H9 (cell line): ENCODE results near the gene PLA2R1. TPM values are rescaled to one million over a fixed set of nuclear protein-coding genes. Genes with fewer than 3 reads are reported as not detected.

Source experiments
- DNase-seq: peaks from one replicate; pipeline ENCODE4 v3.0.0-alpha.2; 2017
- H2AFZ ChIP-seq: one replicate; pipeline ENCODE4 v1.6.1; 2013; ENCODE audit warnings: mild to moderate bottlenecking, low read length, control low read depth, moderate library complexity
- H2AK5ac ChIP-seq: 2 replicates; pipeline ENCODE4 v1.6.1; 2013; ENCODE audit warnings: low read length, control low read depth, mixed read lengths; ENCODE audit not compliant: insufficient read length
- H2BK120ac ChIP-seq: one replicate; pipeline ENCODE4 v1.6.1; 2013; ENCODE audit warnings: low read depth, mild to moderate bottlenecking, low read length, control low read depth, inconsistent platforms; ENCODE audit not compliant: poor library complexity, severe bottlenecking
- H2BK12ac ChIP-seq: 2 replicates; pipeline ENCODE4 v1.6.1; 2013; ENCODE audit warnings: low read length, control low read depth, mixed read lengths, low read depth; ENCODE audit not compliant: insufficient read length
- H2BK15ac ChIP-seq: 2 replicates; pipeline ENCODE4 v1.6.1; 2013; ENCODE audit warnings: low read depth, low read length, control low read depth
- H2BK20ac ChIP-seq: one replicate; pipeline ENCODE4 v1.6.1; 2013; ENCODE audit warnings: low read depth, mild to moderate bottlenecking, low read length, control low read depth, inconsistent platforms; ENCODE audit not compliant: poor library complexity, severe bottlenecking
- H2BK5ac ChIP-seq: 2 replicates; pipeline ENCODE4 v1.6.1; 2013; ENCODE audit warnings: low read length, control low read depth, mixed read lengths; ENCODE audit not compliant: insufficient read length
- H3K14ac ChIP-seq: 2 replicates; pipeline ENCODE4 v1.6.1; 2013; ENCODE audit warnings: low read length, control low read depth; ENCODE audit not compliant: insufficient read depth
- H3K18ac ChIP-seq: 2 replicates; pipeline ENCODE4 v1.6.1; 2013; ENCODE audit warnings: low read depth, mild to moderate bottlenecking, mixed read lengths, low read length, control low read depth; ENCODE audit not compliant: insufficient read length
- H3K23ac ChIP-seq: 2 replicates; pipeline ENCODE4 v1.6.1; 2013; ENCODE audit warnings: low read length, control low read depth, mixed read lengths, low read depth; ENCODE audit not compliant: insufficient read length
- H3K23me2 ChIP-seq: 2 replicates; pipeline ENCODE4 v1.6.1; 2013; ENCODE audit warnings: low read depth, mild to moderate bottlenecking, mixed read lengths, low read length, control low read depth; ENCODE audit not compliant: insufficient read length, poor library complexity, severe bottlenecking
- H3K27ac ChIP-seq: 2 replicates; pipeline ENCODE4 v1.5.1; 2013; ENCODE audit warnings: low read length, control low read depth, mixed read lengths, low read depth; ENCODE audit not compliant: insufficient read length
- H3K27me3 ChIP-seq: 2 replicates; pipeline ENCODE4 v1.6.1; 2013; ENCODE audit warnings: low read length, control low read depth, inconsistent platforms; ENCODE audit not compliant: insufficient read depth
- H3K4ac ChIP-seq: 2 replicates; pipeline ENCODE4 v1.6.1; 2013; ENCODE audit warnings: low read depth, mild to moderate bottlenecking, control low read depth, inconsistent platforms, low read length, moderate library complexity
- H3K4me1 ChIP-seq: 2 replicates; pipeline ENCODE4 v1.6.1; 2013; ENCODE audit warnings: low read length, control low read depth, inconsistent platforms; ENCODE audit not compliant: insufficient read depth
- H3K4me2 ChIP-seq: 2 replicates; pipeline ENCODE4 v1.6.1; 2013; ENCODE audit warnings: low read length, control low read depth, mixed read lengths; ENCODE audit not compliant: insufficient read length, insufficient read depth
- H3K56ac ChIP-seq: 2 replicates; pipeline ENCODE4 v1.6.1; 2013; ENCODE audit warnings: low read depth, mild to moderate bottlenecking, mixed read lengths, low read length, control low read depth; ENCODE audit not compliant: insufficient read length
- H3K79me1 ChIP-seq: 2 replicates; pipeline ENCODE4 v1.6.1; 2013; ENCODE audit warnings: low read depth, mild to moderate bottlenecking, moderate library complexity, low read length, control low read depth, inconsistent platforms; ENCODE audit not compliant: insufficient read depth, poor library complexity, severe bottlenecking
- H3K79me2 ChIP-seq: 2 replicates; pipeline ENCODE4 v1.6.1; 2013; ENCODE audit warnings: low read length, control low read depth, inconsistent platforms; ENCODE audit not compliant: insufficient read depth
- H3K9ac ChIP-seq: 2 replicates; pipeline ENCODE4 v1.6.1; 2013; ENCODE audit warnings: low read length, control low read depth, mixed read lengths; ENCODE audit not compliant: insufficient read length; ENCODE audit errors: extremely low read depth
- H3K9me3 ChIP-seq: one replicate; pipeline ENCODE4 v1.6.1; 2013; ENCODE audit warnings: low read depth, low read length, inconsistent platforms; ENCODE audit not compliant: control insufficient read depth
- H3T11ph ChIP-seq: one replicate; pipeline ENCODE4 v1.6.1; 2013; ENCODE audit warnings: mild to moderate bottlenecking, low read length, control low read depth, inconsistent platforms
- H4K20me1 ChIP-seq: one replicate; pipeline ENCODE4 v1.6.1; 2013; ENCODE audit not compliant: control insufficient read depth, insufficient read length, insufficient read depth
- H4K5ac ChIP-seq: 2 replicates; pipeline ENCODE4 v1.6.1; 2013; ENCODE audit warnings: low read depth, mild to moderate bottlenecking, mixed read lengths, low read length, control low read depth; ENCODE audit not compliant: insufficient read length
- H4K8ac ChIP-seq: replicated peaks from 2 replicates; pipeline ENCODE4 v1.6.1; 2013; ENCODE audit warnings: low read length, control low read depth, mixed read lengths, low read depth; ENCODE audit not compliant: insufficient read length
- H4K91ac ChIP-seq: 2 replicates; pipeline ENCODE4 v1.6.1; 2013; ENCODE audit warnings: low read depth, mild to moderate bottlenecking, moderate library complexity, mixed read lengths, low read length, control low read depth; ENCODE audit not compliant: insufficient read length
- H3K27ac Mint-ChIP-seq, 3 experiments: 2 replicates in 2 of 3; 3 replicates in 1 of 3; pipeline ENCODE4 v1.8.0; 2020 to 2021; ENCODE audit warnings: mixed read lengths in 3 of 3, mild to moderate bottlenecking in 1 of 3, moderate library complexity in 1 of 3
- H3K27me3 Mint-ChIP-seq: 2 replicates; pipeline ENCODE4 v1.8.0; 2021; ENCODE audit warnings: low read depth, mild to moderate bottlenecking, moderate library complexity, mixed read lengths
- H3K36me3 Mint-ChIP-seq, 3 experiments: 2 replicates in 2 of 3; 3 replicates in 1 of 3; pipeline ENCODE4 v1.8.0; 2020 to 2021; ENCODE audit warnings: low read depth in 3 of 3, mixed read lengths in 3 of 3; ENCODE audit not compliant: insufficient read depth in 1 of 3
- H3K4me1 Mint-ChIP-seq, 2 experiments: 2 replicates each; pipeline ENCODE4 v1.8.0; 2020; ENCODE audit warnings: mixed read lengths in 2 of 2
- H3K4me3 Mint-ChIP-seq, 2 experiments: 2 replicates in 1 of 2; 3 replicates in 1 of 2; pipeline ENCODE4 v1.8.0; 2020 to 2021; ENCODE audit warnings: mild to moderate bottlenecking in 2 of 2, mixed read lengths in 2 of 2, moderate library complexity in 1 of 2
- H3K9me3 Mint-ChIP-seq, 2 experiments: 2 replicates in 1 of 2; 3 replicates in 1 of 2; pipeline ENCODE4 v1.8.0; 2020; ENCODE audit warnings: mild to moderate bottlenecking in 2 of 2, mixed read lengths in 2 of 2, moderate library complexity in 1 of 2
- CTCF ChIP-seq: fragments of 200-600 bp; sonication (generic); conservative IDR thresholded peaks from 3 replicates; pipeline ENCODE4 v1.8.0; 2021; ENCODE audit warnings: antibody characterized with exemption, mild to moderate bottlenecking
- WGBS: extraction: QIAGEN DNeasy Blood & Tissue Kit; methylation state at CpG from one replicate; pipeline ENCODE4 v1.1.7; 2013; ENCODE audit warnings: missing lambda C conversion rate, low lambda C conversion rate, mixed read lengths; ENCODE audit not compliant: insufficient read length; ENCODE audit errors: extremely low coverage; 5-methylcytosine and 5-hydroxymethylcytosine counted together
- total RNA-seq: library from RNA; stranded (reverse); gene quantifications from 2 replicates; pipeline ENCODE4 v1.2.1, GENCODE V29; 2021

PLA2R1 gene
- total RNA-seq, 1 experiment from 2014 or later, result 0.83 TPM

- Histone ChIP-seq H3K27me3 (no peaks in the 10 kb centered on the region), H3K9ac (no peak overlapping the region), H3K27ac (no peak overlapping the region), H4K91ac (no peak overlapping the region), H3K18ac (no peak overlapping the region), H4K5ac (no peak overlapping the region), H3K79me2 (no peaks in the 10 kb centered on the region), H4K20me1 (no peaks in the 10 kb centered on the region), H3K23me2 (no peaks in the 10 kb centered on the region), H3K9me3 (no peaks in the 10 kb centered on the region), H2AFZ (no peak overlapping the region), H3K4ac (no peak overlapping the region), H3K56ac (no peak overlapping the region), H2BK12ac (no peak overlapping the region), H3K79me1 (no peaks in the 10 kb centered on the region), H4K8ac (no peak overlapping the region), H2AK5ac (no peak overlapping the region), H2BK120ac (no peak overlapping the region), H3K4me1 (no peaks in the 10 kb centered on the region), H3T11ph (no peak overlapping the region), H3K4me2 (no peak overlapping the region), H3K23ac (no peak overlapping the region), H2BK20ac (no peak overlapping the region), H2BK15ac (no peak overlapping the region), H2BK5ac (no peak overlapping the region), H3K14ac (no peak overlapping the region)
- DNase-seq, result no peak
- Mint-ChIP-seq H3K27me3 (no peaks in the 10 kb centered on the region), H3K4me3 (no peak overlapping the region), H3K4me1 (peaks cover 0 to under 1% of the 10 kb centered on the region in 2 experiments; a peak in 2 of 4 replicates), H3K36me3 (no peaks in the 10 kb centered on the region; a peak in 1 of 7 replicates), H3K27ac (no peak overlapping the region), H3K9me3 (no peaks in the 10 kb centered on the region)
- WGBS, result no CpG with 5 or more reads among the region's 5 CpGs
- TF ChIP-seq CTCF, result no peak
These were observed 85.8 kb downstream of the PLA2R1 start for GRCh38 chr2:159976527-159977160.
